ENCODE results near the gene CDK19.

DNA sequence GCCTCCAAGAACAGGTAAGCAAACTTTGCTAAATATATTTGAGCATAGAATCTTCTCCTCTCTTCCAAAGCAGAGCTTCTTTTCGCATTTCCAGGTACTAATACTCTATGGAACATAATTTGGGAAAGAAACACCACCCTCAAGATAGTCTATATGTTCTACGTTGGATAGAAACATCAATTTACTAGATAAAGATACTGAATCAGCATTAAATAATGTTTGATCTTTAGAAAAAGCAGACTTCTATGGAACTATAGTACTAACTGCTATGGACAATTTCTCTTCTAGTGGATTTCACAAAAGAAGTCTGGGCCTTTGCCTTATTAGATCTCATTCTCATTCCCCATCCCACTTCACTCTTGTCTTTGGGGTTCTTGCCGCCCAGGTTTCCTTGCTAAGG lies 103.0 kb downstream of the CDK19 start:
- TF ChIP-seq, protein P1, sequence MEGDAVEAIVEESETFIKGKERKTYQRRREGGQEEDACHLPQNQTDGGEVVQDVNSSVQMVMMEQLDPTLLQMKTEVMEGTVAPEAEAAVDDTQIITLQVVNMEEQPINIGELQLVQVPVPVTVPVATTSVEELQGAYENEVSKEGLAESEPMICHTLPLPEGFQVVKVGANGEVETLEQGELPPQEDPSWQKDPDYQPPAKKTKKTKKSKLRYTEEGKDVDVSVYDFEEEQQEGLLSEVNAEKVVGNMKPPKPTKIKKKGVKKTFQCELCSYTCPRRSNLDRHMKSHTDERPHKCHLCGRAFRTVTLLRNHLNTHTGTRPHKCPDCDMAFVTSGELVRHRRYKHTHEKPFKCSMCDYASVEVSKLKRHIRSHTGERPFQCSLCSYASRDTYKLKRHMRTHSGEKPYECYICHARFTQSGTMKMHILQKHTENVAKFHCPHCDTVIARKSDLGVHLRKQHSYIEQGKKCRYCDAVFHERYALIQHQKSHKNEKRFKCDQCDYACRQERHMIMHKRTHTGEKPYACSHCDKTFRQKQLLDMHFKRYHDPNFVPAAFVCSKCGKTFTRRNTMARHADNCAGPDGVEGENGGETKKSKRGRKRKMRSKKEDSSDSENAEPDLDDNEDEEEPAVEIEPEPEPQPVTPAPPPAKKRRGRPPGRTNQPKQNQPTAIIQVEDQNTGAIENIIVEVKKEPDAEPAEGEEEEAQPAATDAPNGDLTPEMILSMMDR (IDR thresholded peaks at IDR 0.05) = no peak
- no peak for TF ChIP-seq POLR2A (IDR thresholded peaks at IDR 0.05)
- no peak for TF ChIP-seq POLR2AphosphoS5 (IDR thresholded peaks at IDR 0.05)
